ENCODE data around the gene FAN1.

FAN1 gene

GRCh38 chr15:30919877-30920550 is 16.3 kb downstream of the FAN1 start:
- no peak overlapping the region for H3K9ac ChIP-seq (ENCODE audit: insufficient read length, low read depth)
- no peak for TF ChIP-seq SUZ12 (IDR thresholded peaks at IDR 0.05; ENCODE audit: extremely low read depth, insufficient read depth, insufficient read length)
- DNase-seq (ENCODE audit: low read depth, low spot score) = no peak
- H3K4me1 ChIP-seq (ENCODE audit: insufficient read depth, insufficient read length) = peaks cover 5% of the 10 kb centered on the region
- no peaks in the 10 kb centered on the region for H3K27me3 ChIP-seq (ENCODE audit: insufficient read depth, insufficient read length)
- H3K4me3 ChIP-seq (ENCODE audit: insufficient read length, low read depth) = no peak overlapping the region
- H3K9me3 ChIP-seq (ENCODE audit: insufficient read depth, low read length) = no peaks in the 10 kb centered on the region
- peaks cover 74% of the 10 kb centered on the region for H3K36me3 ChIP-seq (ENCODE audit: insufficient read depth, insufficient read length, low read length)

DNA sequence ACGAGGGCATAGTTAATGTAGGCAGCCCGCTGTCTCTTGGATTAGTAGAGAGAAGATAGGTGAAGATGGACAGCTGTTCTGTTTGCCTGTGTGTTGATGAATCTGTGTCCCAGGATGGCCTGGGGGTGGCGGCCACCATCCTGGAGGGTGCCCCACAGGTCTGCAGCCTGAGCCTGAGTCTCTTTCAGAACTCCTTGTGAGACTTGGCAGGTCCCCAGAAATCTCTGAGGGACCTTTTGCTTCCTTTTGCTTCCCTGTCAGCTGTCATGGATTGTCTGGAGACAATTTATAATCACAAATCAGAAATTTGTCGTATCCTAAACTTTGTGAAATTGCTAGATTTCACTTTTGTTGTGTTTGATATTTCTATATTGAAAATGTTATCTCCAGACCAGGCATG is 17.4 kb downstream of the FAN1 start:
- no peak overlapping the region for H3K4me3 ChIP-seq (ENCODE audit: insufficient read length, low read depth)
- H3K36me3 ChIP-seq (ENCODE audit: insufficient read depth, insufficient read length, low read length) = peaks cover 74% of the 10 kb centered on the region
- no peak for DNase-seq (ENCODE audit: low read depth, low spot score)
- no peak overlapping the region for H3K9ac ChIP-seq (ENCODE audit: insufficient read length, low read depth)
- H3K4me1 ChIP-seq (ENCODE audit: insufficient read depth, insufficient read length) = peaks cover 5% of the 10 kb centered on the region
- H3K27me3 ChIP-seq (ENCODE audit: insufficient read depth, insufficient read length) = no peaks in the 10 kb centered on the region
- TF ChIP-seq SUZ12 (IDR thresholded peaks at IDR 0.05; ENCODE audit: extremely low read depth, insufficient read depth, insufficient read length) = no peak
- no peaks in the 10 kb centered on the region for H3K9me3 ChIP-seq (ENCODE audit: insufficient read depth, low read length)

- Histone ChIP-seq H3K9me3 (ENCODE audit: insufficient read depth, low read length) (no peaks in the 10 kb centered on the region), H3K36me3 (ENCODE audit: insufficient read depth, insufficient read length, low read length) (peaks cover 74% of the 10 kb centered on the region), H3K4me3 (ENCODE audit: insufficient read length, low read depth) (no peak overlapping the region), H3K4me1 (ENCODE audit: insufficient read depth, insufficient read length) (peaks cover 5% of the 10 kb centered on the region), H3K27me3 (ENCODE audit: insufficient read depth, insufficient read length) (no peaks in the 10 kb centered on the region), H3K9ac (ENCODE audit: insufficient read length, low read depth) (no peak overlapping the region)
- no peak for TF ChIP-seq SUZ12 (IDR thresholded peaks at IDR 0.05; ENCODE audit: extremely low read depth, insufficient read depth, insufficient read length)
- no peak for TF ChIP-seq YY1 (IDR thresholded peaks at IDR 0.05; ENCODE audit: insufficient read depth, insufficient read length)
- TF ChIP-seq ZNF274 (IDR thresholded peaks at IDR 0.05; ENCODE audit: low read depth, low read length) = no peak
- DNase-seq (ENCODE audit: low read depth, low spot score) = no peak
These were observed 18.2 kb downstream of the FAN1 start for GRCh38 chr15:30921781-30922479.

- H3K9ac ChIP-seq (ENCODE audit: insufficient read length, low read depth) = peak overlapping the region; percentile 56
- H3K36me3 ChIP-seq (ENCODE audit: insufficient read depth, insufficient read length, low read length) = peaks cover 75% of the 10 kb centered on the region
- H3K9me3 ChIP-seq (ENCODE audit: insufficient read depth, low read length) = no peaks in the 10 kb centered on the region
- DNase-seq (ENCODE audit: low read depth, low spot score) = peak; percentile 79
- TF ChIP-seq SUZ12 (IDR thresholded peaks at IDR 0.05; ENCODE audit: extremely low read depth, insufficient read depth, insufficient read length) (no peak), YY1 (IDR thresholded peaks at IDR 0.05; ENCODE audit: insufficient read depth, insufficient read length) (no peak), ZNF274 (IDR thresholded peaks at IDR 0.05; ENCODE audit: low read depth, low read length) (no peak)
- H3K27me3 ChIP-seq (ENCODE audit: insufficient read depth, insufficient read length) = no peaks in the 10 kb centered on the region
- H3K4me1 ChIP-seq (ENCODE audit: insufficient read depth, insufficient read length) = peaks cover 5% of the 10 kb centered on the region
- H3K4me3 ChIP-seq (ENCODE audit: insufficient read length, low read depth) = no peak overlapping the region
These were observed 19.0 kb downstream of the FAN1 start for GRCh38 chr15:30922480-30923311.

DNA sequence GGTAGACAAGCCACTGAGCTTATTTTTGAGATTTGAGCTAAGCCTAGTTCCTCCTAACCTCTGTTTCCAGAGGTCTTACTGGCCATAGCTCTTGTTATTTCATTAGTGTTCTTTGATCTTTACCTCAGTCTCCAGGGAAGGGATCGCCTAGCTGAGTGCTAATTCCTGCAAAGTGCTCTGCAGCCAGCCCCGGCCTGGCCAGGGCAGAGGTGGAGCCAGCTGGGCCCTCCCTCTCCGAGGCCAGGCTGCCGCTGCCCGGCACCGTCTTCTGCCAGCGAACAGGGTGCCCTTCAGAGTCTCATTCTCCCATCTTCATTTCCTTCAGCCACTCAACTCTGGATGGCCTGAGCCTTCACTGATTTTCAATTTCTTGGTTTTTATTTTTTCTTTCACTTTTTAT is 19.7 kb downstream of the FAN1 start:
- TF ChIP-seq SUZ12 (IDR thresholded peaks at IDR 0.05; ENCODE audit: extremely low read depth, insufficient read depth, insufficient read length) = no peak
- TF ChIP-seq YY1 (IDR thresholded peaks at IDR 0.05; ENCODE audit: insufficient read depth, insufficient read length) = no peak
- TF ChIP-seq ZNF274 (IDR thresholded peaks at IDR 0.05; ENCODE audit: low read depth, low read length) = no peak
- DNase-seq (ENCODE audit: low read depth, low spot score) = no peak
- H3K27me3 ChIP-seq (ENCODE audit: insufficient read depth, insufficient read length) = no peaks in the 10 kb centered on the region
- H3K36me3 ChIP-seq (ENCODE audit: insufficient read depth, insufficient read length, low read length) = peaks cover 72% of the 10 kb centered on the region
- H3K4me1 ChIP-seq (ENCODE audit: insufficient read depth, insufficient read length) = peaks cover 5% of the 10 kb centered on the region
- peak overlapping the region; percentile 56 for H3K9ac ChIP-seq (ENCODE audit: insufficient read length, low read depth)
- H3K4me3 ChIP-seq (ENCODE audit: insufficient read length, low read depth) = no peak overlapping the region
- no peaks in the 10 kb centered on the region for H3K9me3 ChIP-seq (ENCODE audit: insufficient read depth, low read length)

DNA sequence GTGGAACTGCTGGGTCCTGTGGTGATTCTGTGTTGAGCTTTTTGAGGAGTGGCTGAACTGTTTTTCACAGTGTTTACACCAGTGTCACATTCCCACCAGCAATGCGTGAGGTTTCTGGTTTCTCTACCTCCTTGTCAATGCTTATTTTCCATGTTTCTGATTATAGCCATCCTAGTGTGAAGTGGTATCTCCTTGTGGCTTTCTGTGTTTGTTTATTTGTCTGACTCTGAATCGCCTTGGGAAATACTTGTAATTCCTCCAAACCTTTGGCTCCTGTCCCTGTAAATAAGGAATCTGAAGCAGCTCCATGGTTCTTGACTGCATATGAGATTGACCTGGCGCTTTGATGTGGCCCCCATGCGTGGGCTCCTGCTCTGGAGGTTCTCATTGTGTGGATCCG is 20.6 kb downstream of the FAN1 start:
- Histone ChIP-seq H3K4me1 (ENCODE audit: insufficient read depth, insufficient read length) (peaks cover 5% of the 10 kb centered on the region), H3K27me3 (ENCODE audit: insufficient read depth, insufficient read length) (no peaks in the 10 kb centered on the region), H3K9ac (ENCODE audit: insufficient read length, low read depth) (no peak overlapping the region), H3K4me3 (ENCODE audit: insufficient read length, low read depth) (no peak overlapping the region), H3K36me3 (ENCODE audit: insufficient read depth, insufficient read length, low read length) (peaks cover 73% of the 10 kb centered on the region), H3K9me3 (ENCODE audit: insufficient read depth, low read length) (no peaks in the 10 kb centered on the region)
- TF ChIP-seq SUZ12 (IDR thresholded peaks at IDR 0.05; ENCODE audit: extremely low read depth, insufficient read depth, insufficient read length) = no peak
- no peak for TF ChIP-seq ZNF274 (IDR thresholded peaks at IDR 0.05; ENCODE audit: low read depth, low read length)
- no peak for TF ChIP-seq YY1 (IDR thresholded peaks at IDR 0.05; ENCODE audit: insufficient read depth, insufficient read length)
- DNase-seq (ENCODE audit: low read depth, low spot score) = no peak

DNA sequence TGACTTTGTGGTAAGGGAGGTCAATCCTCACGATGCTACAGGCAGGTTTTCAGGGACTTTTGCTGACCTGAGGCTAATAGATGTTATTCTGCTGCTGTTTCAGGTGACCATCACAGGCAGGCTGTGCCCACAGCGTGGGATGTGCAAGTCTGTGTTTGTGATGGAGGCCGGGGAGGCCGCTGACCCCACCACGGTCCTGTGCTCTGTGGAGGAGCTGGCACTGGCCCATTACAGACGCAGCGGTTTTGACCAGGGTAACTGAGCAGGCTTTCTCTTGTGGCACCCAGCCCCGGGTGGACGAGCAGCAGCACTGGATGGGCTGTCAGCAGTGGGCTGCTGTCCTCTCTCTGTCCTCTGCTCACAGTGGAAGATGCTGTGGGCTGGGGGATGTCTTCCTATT is 22.0 kb downstream of the FAN1 start:
- no peak for DNase-seq (ENCODE audit: low read depth, low spot score)
- TF ChIP-seq SUZ12 (IDR thresholded peaks at IDR 0.05; ENCODE audit: extremely low read depth, insufficient read depth, insufficient read length) (no peak), YY1 (IDR thresholded peaks at IDR 0.05; ENCODE audit: insufficient read depth, insufficient read length) (no peak), ZNF274 (IDR thresholded peaks at IDR 0.05; ENCODE audit: low read depth, low read length) (no peak)
- Histone ChIP-seq H3K36me3 (ENCODE audit: insufficient read depth, insufficient read length, low read length) (peaks cover 75% of the 10 kb centered on the region), H3K4me1 (ENCODE audit: insufficient read depth, insufficient read length) (peaks cover 5% of the 10 kb centered on the region), H3K9ac (ENCODE audit: insufficient read length, low read depth) (no peak overlapping the region), H3K4me3 (ENCODE audit: insufficient read length, low read depth) (no peak overlapping the region), H3K27me3 (ENCODE audit: insufficient read depth, insufficient read length) (no peaks in the 10 kb centered on the region), H3K9me3 (ENCODE audit: insufficient read depth, low read length) (no peaks in the 10 kb centered on the region)
